ENCODE results near the gene DOP1B.

DNA sequence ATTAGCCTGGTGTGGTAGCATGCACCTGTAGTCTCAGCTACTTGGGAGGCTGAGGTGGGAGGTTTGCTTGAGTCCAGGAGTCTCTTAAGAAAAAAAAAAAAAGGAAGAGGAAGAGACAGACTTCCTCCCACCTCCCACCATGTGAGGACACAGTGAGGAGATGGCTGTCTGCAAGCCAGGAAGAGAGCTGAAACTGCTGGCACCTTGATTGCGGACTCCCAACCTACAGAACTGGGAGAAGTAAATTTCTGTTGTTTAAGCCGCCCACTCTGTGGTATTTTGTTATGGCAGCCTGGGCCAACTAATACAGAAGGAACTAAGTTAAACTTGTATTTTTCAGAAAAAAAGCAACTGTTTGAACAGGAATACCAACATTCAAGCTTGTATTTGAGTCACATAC is 21.7 kb downstream of the DOP1B start:
- no peak for TF ChIP-seq SUZ12 (IDR thresholded peaks at IDR 0.05)
- no peak for TF ChIP-seq ZNF384 (IDR thresholded peaks at IDR 0.05)
- no peak for TF ChIP-seq FOXA1 (IDR thresholded peaks at IDR 0.05)

Data from HEK293T (cell line).